Activated gamma-delta T cell (primary cell): ENCODE data around the gene B3GALT4.
A peak's percentile ranks its signal among the peaks of the same experiment; 100 is the strongest.
"Not testable (repeated sequence)": the region's sequence is repeated elsewhere in the genome, so short reads cannot be mapped to it uniquely, and the experiment has no call there.

ENCODE experiments used
- DNase-seq: peaks from one replicate; lab custom pipeline; 2025; lab: John Stamatoyannopoulos, UW
- total RNA-seq, 2 donors: gene quantifications; one replicate each; lab custom pipeline; 2026; lab: John Stamatoyannopoulos, UW

B3GALT4 gene, protein sequence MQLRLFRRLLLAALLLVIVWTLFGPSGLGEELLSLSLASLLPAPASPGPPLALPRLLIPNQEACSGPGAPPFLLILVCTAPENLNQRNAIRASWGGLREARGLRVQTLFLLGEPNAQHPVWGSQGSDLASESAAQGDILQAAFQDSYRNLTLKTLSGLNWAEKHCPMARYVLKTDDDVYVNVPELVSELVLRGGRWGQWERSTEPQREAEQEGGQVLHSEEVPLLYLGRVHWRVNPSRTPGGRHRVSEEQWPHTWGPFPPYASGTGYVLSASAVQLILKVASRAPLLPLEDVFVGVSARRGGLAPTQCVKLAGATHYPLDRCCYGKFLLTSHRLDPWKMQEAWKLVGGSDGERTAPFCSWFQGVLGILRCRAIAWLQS
- 41.9 to 42.7 reads per million in 2 donors for total RNA-seq

- peak; percentile 60 for DNase-seq
Observed at GRCh38 chr6:33276864-33277662, at the start of gene B3GALT4. B3GALT4 (plus strand) TSS chr6:33277123; CDS start chr6:33277420, 297 bp downstream.

- DNase-seq = no peak
Observed at GRCh38 chr6:33235221-33235634, 41.7 kb upstream of the B3GALT4 start.

DNA sequence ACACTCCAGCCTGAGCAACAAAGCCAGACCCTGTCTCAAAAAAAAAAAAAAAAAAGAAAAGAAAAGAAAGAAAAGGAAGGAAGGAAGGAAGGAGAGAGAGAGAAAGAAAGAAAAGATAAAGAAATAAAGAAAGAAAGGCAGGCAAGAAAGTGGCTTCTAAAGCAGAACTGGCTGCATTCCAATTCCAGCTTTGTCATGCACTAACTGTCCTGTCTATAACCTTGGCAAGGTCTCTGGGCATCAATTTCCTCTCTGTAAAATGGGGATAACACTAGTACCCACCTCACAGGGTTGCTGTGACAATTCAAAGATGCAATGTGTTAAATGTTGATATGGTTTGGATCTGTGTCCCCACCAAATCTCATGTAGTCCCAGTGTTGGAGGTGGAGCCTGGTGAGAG, 40.6 kb upstream of the B3GALT4 start:
- DNase-seq = no peak

DNA sequence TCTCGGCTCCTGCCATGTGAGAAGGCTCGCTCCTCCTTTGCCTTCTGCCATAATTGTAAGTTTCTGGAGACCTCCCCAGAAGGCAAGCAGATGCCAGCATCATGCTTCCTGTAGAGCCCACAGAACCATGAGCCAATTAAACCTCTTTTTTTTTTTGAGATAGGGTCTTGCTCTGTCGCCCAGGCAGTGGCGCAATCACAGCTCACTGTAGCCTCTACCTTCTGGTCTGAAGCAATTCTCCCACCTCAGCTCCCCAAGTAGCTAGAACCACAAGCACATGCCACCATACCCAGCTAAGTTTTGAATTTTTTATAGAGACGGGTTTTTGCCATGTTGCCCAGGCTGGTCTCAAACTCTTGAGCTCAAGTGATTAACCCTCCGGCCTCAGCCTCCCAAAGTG, 40.1 kb upstream of the B3GALT4 start:
- no peak for DNase-seq

DNA sequence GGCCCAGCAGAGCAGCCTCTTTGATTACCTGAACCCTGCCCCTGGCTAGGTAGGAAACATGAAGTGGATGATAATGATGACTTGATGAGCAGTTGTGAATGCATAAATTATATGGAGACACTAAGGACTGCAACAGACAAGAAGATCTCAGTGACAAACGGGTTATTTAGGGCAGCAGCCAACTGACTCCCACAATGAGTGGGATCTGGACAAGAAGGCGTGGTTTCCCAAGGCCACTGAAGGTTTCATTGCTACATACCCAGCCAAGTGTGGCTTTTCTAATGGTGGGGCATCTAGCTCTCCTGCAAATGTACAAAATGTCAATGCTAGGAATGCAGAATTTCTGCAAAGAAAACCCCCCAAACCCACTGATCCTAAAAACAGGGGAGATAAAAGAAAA, 39.2 kb upstream of the B3GALT4 start:
- no peak for DNase-seq

DNA sequence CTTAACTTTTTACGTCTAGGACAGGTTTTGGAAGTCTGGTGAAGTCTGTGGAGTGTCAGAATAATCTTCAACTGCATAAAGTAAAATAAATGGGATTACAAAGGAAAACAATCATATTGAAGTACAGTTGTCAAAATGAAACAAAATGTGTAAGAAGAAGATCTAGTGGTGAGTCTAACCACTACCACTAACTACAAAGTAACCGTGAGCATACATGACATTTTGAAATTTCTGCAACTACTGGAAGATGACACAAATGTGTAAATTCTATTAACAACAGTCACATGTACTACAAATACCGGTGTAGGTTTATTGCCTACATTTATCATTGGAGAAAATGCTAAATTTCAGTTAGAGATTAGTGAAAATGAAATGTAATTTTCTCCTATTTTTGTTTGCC, 35.0 kb upstream of the B3GALT4 start:
- no peak for DNase-seq

DNA sequence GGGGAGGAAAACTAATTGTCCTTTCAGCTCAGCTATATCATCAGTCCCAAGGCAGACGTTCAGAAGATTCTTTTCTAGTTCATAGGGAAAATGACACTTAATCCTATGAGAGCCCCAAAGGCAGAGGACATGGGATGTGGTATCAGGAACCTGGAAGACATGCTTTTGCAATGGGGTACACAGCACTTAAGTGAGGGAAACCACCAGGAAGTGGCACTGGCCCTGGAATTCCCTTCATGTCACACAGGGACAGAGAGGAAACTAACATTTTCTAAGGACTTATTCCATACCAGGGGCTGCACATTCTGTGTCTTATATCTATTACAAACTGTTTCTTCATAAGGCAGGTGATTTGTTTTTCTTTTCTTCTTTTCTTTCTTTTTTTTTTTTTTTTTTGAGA, 33.4 kb upstream of the B3GALT4 start:
- DNase-seq = no peak

DNA sequence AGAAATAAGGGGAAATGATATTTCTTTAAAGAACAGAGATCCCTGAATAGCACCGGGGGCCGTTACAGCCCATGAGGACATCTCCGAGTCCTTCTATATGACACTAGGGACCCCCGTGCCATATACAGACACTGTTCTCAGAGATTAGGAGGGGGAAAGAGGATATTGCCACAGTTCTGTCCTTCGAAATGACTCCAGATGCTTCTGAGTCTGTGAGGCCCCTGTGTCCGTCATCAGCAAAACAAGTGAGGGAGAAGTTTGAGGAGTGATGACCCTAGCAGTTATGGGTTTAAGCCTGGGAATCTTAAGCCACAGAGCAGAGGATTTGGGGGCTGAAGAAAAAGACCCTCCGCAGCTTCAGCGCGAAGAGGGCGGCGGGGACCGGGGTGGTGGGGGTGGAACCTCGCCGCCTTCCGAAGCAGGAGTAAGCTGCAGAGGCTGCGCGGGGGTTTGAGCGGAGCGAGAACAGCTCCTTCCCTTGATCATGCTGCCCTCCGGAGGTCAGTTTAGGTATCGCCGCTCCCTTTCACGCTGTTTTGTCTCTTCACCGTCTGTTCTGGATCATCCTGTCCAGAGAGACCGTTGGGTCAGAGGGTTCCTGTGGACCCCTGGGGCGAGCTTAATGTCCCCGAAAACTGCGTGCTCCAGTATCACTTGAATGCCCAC, 28.8 kb upstream of the B3GALT4 start:
- DNase-seq = peak; percentile 39

GRCh38 chr6:33248643-33248931, 28.3 kb upstream of the B3GALT4 start:
- DNase-seq = no peak

GRCh38 chr6:33248932-33249731, 27.8 kb upstream of the B3GALT4 start:
- peak; percentile 83 for DNase-seq

- DNase-seq = no peak
Observed at GRCh38 chr6:33249732-33250630, 26.9 kb upstream of the B3GALT4 start.

DNA sequence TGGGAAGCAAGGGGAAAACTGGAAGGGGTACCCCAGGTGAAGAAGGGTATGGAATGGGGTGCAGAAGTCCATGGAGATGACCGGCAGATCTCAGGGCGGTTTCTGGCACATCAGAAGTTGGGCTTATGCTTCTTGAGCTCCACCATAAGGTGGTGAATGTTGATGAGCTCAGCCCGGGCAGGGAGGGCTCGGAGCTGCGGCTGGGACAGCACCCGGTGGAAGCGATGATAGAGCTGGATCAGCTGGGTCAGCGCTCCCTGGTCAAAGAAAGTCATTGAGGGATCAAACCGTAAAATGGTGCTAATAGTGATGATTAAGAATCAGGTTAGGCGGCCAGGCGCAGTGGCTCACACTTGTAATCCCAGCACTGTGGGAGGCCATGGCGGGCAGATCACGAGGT, 26.2 kb upstream of the B3GALT4 start:
- no peak for DNase-seq

- no peak for DNase-seq
Observed at GRCh38 chr6:33251395-33252012, 25.4 kb upstream of the B3GALT4 start.

- DNase-seq = no peak
Observed at GRCh38 chr6:33252759-33253158, 24.2 kb upstream of the B3GALT4 start.

GRCh38 chr6:33254591-33254990, 22.3 kb upstream of the B3GALT4 start:
- no peak for DNase-seq

GRCh38 chr6:33259032-33259431, 17.9 kb upstream of the B3GALT4 start:
- DNase-seq = no peak

- DNase-seq = not testable (repeated sequence)
Observed at GRCh38 chr6:33262490-33262889, 14.4 kb upstream of the B3GALT4 start.

- DNase-seq = no peak
Observed at GRCh38 chr6:33264015-33264414, 12.9 kb upstream of the B3GALT4 start.

GRCh38 chr6:33271117-33271467, 5.8 kb upstream of the B3GALT4 start:
- no peak for DNase-seq

- peak; percentile 75 for DNase-seq
Observed at GRCh38 chr6:33271468-33272274, 5.3 kb upstream of the B3GALT4 start, which contains the start of the genes RPS18 and VPS52. RPS18 (plus strand) TSS chr6:33272075; CDS start chr6:33272120, 45 bp downstream. VPS52 (minus strand) TSS chr6:33271876; CDS start chr6:33271675, 201 bp downstream.
